GM19023 (cell line): ENCODE results near the gene VIT.
"Not testable (repeated sequence)": the region's sequence is repeated elsewhere in the genome, so short reads cannot be mapped to it uniquely, and the experiment has no call there.

Source experiments
- ATAC-seq: cut with Tn5 transposase; IDR thresholded peaks from one replicate; pipeline ENCODE4 v1.9.1; 2021; ENCODE audit warnings: mild to moderate bottlenecking, moderate library complexity; ENCODE audit not compliant: unreplicated experiment

VIT gene

DNA sequence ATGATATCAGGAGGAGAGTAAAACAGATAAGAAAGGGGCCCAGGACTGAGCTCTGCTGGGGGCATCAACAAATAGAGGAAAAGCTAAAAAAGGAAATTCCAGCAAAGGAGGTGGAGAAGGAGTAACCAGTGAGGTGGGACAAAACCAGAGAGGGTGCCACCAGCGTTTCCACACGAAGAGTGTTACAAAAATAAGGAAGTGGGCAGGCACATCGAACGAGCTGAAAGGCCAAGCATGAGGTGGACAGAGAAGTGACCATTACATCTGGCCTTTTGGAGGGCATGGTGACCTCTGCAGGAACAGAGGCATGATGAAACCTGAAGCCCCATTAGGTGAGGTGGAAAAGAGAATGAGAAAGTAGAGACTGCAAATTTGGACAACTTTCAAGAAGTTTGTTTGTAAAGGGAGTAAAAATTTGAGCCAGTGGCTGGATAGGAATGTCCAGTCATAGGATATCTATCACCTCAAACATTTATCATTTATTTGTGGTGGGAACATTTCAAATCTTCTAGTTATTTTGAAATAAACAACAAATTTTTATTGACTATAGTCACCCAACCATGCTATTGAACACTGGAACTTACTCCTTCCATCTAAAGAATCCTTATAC, 18.4 kb upstream of the VIT start:
- ATAC-seq, result no peak

GRCh38 chr2:36678856-36679255, 17.7 kb upstream of the VIT start:
- no peak for ATAC-seq

DNA sequence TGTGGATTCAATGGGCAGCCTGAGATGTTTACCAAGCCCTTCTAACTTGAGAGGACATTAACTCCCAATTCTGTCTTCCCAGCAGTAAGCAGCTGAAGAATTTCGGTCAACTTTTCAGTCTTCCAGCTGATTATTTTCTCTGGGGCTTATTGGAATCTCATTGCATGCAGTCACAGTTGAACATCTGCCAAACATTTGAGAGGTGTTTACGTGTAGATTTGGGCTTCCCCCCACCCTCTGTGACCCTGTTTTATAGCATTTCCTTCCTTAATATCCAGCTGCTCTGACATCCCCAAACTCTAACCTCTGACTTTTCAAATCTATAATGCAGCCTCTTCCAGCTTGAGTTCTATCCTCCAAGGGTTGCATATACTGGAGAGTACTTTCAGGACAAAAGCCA, 16.5 kb upstream of the VIT start:
- no peak for ATAC-seq

DNA sequence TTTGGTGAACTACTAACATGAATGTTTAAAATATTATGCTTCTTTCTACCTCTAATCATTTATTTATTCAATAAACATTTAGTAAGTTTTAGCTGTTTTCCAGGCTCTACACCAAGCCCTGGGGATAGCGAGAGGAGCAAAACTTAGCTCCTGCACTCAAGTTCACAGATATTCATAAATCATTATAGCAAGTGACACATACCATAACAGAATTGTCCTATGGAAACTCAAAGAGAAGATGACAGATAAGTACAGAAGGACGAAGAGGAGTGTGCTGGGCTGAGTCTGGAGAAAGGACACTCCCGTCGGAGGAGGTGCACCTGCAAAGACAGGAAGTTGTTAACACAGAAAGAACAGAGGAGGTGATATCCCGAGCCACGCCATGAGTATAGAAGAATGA, 13.9 kb upstream of the VIT start:
- no peak for ATAC-seq

- no peak for ATAC-seq
Observed at GRCh38 chr2:36683002-36683401, 13.5 kb upstream of the VIT start.

DNA sequence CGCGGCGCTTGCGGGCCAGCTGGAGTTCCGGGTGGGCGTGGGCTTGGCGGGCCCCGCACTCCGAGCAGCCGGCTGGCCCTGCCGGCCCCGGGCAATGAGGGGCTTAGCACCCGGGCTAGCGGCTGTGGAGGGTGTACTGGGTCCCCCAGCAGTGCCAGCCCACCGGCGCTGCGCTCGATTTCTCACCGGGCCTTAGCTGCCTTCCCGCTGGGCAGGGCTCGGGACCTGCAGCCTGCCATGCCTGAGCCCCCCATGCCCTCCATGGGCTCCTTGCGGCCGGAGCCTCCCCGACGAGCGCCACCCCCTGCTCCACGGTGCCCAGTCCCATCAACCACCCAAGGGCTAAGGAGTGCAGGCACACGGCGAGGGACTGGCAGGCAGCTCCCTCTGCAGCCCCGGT, 8.2 kb upstream of the VIT start:
- ATAC-seq, result not testable (repeated sequence)

DNA sequence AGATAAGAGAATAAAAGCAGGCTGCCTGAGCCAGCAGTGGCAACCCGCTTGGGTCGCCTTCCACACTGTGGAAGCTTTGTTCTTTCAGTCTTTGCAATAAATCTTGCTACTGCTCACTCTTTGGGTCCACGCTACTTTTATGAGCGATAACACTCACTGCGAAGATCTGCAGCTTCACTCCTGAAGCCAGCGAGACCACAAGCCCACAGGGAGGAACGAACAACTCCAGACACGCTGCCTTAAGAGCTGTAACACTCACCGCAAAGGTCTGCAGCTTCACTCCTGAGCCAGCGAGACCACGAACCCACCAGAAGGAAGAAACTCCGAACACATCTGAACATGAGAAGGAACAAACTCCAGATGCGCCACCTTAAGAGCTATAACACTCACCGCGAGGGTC, 7.5 kb upstream of the VIT start:
- not testable (repeated sequence) for ATAC-seq

DNA sequence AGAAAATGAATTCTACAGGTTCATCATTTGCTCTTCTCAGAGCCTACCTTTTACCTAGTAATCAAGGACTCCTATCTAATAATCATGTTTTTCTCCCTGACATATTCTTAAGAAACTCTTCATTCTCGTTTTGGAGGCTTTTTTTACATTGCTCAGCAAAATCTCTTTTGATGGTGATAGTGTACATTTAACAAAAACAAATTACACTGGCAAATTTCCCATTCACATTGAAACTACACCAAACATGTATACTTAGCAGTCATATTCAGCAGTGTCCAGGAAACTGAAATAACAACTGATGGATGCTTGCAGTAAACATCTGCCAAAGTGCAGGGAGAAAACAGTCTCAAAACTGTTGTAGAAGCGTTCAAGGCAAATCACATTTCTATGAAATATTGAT, 4.4 kb upstream of the VIT start:
- ATAC-seq, result no peak

- no peak for ATAC-seq
Observed at GRCh38 chr2:36693825-36694224, 2.7 kb upstream of the VIT start.

GRCh38 chr2:36695746-36696415, 626 bp upstream of the VIT start:
- no peak for ATAC-seq

GRCh38 chr2:36697424-36698066, 1.0 kb downstream of the VIT start:
- no peak for ATAC-seq

DNA sequence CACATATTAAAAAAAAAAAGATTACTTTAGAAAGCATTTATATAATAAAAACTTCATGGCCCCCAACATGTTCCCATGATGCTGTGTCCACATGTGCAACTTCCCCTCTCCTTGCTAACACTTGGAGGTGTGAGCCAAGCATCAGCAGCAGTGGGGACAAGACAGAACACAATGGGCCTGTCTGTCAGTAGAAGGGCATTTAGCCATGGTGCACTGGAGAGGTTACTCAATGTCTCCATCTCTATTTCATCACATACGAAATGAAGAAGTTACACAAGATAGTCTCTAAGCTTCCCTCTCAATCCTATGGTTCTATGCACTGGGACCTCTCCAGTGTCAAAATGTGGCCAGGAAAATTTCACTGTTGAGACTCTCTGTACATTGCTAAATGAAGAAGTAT, 2.5 kb downstream of the VIT start:
- no peak for ATAC-seq

GRCh38 chr2:36700311-36700710, 3.8 kb downstream of the VIT start:
- no peak for ATAC-seq

DNA sequence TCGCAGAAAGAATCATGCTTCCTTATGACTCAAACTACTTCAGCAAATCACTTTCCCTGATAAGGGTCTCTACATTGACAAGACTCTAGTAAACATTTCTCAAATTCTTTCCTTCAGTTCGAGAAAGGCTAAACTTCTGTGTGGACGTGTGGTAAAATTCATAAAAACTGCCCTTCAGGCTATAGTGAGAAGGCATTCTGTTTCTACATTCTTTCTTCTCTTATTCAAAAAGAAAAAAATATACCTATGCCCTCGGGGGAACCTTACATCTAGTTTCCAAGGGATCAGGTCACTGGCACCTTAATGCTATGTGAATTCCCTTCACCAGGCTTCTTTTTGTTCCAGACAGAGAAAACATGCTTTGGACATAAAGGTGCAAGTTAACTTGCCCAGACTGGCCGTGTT, 4.9 kb downstream of the VIT start:
- ATAC-seq, result no peak

DNA sequence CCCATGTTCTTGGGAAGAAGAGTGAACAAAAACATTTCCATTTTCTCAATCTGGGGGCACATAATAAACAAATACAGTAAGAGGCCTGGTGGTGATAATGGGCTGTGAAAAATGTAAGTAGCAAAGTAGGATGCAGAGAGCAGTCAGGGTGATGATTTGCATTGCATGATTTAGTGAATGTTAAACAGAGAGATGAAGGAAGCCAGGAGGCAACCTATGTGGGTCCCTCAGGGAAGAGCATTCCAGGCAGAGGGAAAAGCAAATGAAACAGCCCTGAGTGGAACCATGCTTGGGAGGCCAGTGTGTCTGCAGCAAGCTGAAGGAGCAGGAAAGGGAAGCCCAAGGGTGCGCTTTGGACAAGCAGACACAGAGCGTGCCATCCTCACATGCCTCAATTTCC, 5.4 kb downstream of the VIT start:
- no peak for ATAC-seq

- ATAC-seq, result no peak
Observed at GRCh38 chr2:36702781-36703180, 6.3 kb downstream of the VIT start.

- no peak for ATAC-seq
Observed at GRCh38 chr2:36704475-36705150, 8.1 kb downstream of the VIT start.

DNA sequence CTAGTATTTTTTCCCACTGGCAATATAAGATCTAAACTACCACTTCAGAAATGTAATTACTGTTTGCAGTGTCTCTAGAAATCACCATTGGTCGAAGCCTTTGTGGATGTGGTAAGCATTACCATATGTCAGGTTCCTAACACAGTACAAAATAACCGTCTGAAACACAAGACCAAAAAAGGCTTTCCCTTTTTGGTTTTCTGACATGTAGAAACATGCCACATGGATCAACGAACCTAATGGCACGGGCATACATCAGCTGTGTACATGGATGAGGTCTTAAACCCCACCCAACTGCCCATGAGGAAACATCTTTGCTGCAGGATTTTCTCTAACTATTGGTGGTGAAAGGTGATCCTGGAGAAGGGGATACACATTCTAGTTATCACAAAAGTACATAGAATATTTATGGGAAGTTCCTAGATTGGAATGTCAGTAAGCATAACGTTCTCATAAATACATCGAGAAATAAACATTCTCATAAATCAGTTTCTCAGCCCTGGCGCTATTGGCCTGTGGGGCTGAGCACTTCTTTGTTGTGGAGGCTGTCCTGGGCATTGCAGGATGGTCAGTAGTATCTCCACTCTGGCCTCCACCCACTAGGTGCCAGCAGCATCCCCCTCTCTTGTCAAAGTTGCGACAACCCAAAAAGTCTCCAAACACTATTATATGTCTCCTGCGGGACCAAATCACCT, 9.0 kb downstream of the VIT start:
- no peak for ATAC-seq

GRCh38 chr2:36706021-36706876, 9.7 kb downstream of the VIT start:
- ATAC-seq, result no peak

GRCh38 chr2:36707050-36707449, 10.5 kb downstream of the VIT start:
- ATAC-seq, result no peak
